HG03045 (cell line): ENCODE measurements around the gene RNF144A.
"Not testable (repeated sequence)": the region's sequence is repeated elsewhere in the genome, so short reads cannot be mapped to it uniquely, and the experiment has no call there.

Source experiments
- ATAC-seq: cut with Tn5 transposase; IDR thresholded peaks from one replicate; pipeline ENCODE4 v1.9.1; 2021; ENCODE audit warnings: mild to moderate bottlenecking, moderate library complexity; ENCODE audit not compliant: unreplicated experiment

Gene RNF144A

DNA sequence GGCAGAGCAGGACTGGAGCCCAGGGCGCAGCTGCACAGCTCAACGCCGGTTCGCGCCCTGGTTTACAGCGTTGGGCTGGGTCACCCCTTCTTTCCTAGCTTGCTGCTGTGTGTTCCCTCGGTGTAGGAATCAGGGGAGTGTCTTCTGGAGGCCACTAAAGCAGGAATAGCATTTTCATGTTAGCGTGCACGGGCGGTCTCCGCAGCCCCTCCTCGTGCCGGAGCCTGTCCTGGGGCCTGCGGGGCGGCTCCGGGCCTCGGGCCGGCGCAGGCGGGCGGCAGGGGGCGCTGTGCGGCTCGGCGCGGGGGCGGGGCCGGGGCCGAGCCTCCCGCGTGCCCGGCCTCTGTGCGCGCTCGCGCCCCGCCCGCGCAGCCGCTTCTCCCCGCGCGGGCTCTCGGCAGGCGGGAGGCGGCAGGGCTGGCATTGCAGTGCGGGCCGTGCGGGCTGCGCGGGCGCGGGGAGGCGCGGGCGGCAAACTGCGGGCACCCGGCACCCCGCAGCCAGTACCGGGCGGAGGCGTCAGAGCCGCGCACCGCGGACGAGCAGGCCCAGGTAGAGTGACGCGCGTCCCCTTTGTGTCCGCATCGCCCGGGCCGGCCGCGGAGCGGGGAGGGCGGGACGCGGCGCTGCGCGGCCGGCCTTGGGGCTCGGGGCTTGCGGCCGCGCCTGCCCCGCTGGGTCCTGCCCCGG is at the start of gene RNF144A:
Gene RNF144A, plus strand, starts transcription at position 342 of the 690 bp plus-strand sequence. CDS start 79,515 bp downstream, outside the sequence.
- ATAC-seq, result peak; percentile 94

- no peak for ATAC-seq
These were observed 44.8 kb upstream of the RNF144A start for GRCh38 chr2:6872394-6872793.

GRCh38 chr2:6874032-6874431 is 43.2 kb upstream of the RNF144A start:
- no peak for ATAC-seq

DNA sequence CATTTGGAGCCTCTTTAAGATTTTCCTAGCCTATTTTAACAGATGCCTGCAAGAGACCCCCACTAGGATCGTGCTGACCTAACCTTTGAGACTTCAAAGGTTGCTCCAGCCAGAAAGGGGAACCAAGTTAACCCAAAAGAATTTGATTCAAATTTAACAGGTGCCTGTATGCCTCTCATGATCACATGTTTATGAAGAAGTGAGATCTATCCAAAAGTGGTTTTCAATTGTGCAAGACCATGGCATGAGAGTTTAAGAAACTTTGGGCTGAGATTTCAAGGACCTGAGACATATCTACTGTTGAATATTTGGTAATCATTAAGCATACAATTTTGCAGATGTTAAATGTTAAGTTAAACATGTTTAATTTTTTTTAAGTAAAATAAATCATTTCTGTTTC is 40.9 kb upstream of the RNF144A start:
- no peak for ATAC-seq

- ATAC-seq, result peak; percentile 76
These were observed 39.6 kb upstream of the RNF144A start, which contains the start of gene RSAD2 for GRCh38 chr2:6877402-6878304. Gene RSAD2 (plus strand): TSS chr2:6877777. CDS start chr2:6877801, 24 bp downstream.

GRCh38 chr2:6878549-6878948 is 38.7 kb upstream of the RNF144A start:
- no peak for ATAC-seq

GRCh38 chr2:6879011-6879410 is 38.2 kb upstream of the RNF144A start:
- no peak for ATAC-seq

DNA sequence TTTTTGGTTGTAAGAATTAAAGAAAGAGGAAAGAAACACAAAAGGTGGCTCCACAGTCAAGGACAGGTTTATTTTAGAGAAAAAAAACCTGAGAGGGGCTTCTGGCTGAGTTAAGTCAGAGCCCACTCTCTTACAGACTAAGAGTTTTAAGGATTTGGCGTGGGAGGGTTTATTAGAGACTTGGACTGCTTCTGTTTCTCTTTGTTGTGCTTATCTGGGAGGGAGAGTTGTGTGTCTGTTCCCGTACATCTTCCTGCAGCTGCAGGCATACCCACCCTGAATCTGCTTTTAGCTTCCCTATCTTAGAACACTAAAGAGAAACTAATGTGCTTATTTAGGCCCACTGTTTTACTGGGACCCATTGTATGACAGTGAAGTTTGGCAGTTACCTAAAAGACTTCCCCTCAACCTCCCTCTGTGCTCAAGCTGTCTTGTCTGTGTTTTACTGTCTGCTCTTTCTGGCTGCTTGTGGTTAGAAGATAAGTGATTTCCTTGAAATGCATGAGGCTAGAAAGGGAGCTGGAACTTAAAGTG is 36.9 kb upstream of the RNF144A start:
- no peak for ATAC-seq

DNA sequence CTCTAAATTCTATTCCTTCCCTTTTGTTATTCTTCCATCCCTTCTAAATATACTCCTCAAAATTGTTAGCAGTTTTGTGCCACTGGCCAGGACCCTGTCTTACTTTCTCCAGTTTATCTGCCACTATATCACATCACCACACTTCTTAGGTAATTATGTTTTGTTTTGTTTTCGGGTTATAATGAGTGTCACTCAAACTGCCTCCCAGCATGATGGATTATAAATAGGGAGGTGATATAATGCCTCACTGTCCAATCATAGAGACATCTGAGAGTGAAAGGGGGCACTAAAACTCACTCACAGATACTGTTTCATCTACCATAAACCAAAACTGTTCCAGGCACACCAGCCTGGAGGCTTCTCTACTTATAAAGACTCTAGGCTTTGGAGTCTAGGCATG is 36.2 kb upstream of the RNF144A start:
- no peak for ATAC-seq

GRCh38 chr2:6881516-6881915 is 35.7 kb upstream of the RNF144A start:
- ATAC-seq, result no peak

GRCh38 chr2:6883448-6884122 is 33.6 kb upstream of the RNF144A start:
- no peak for ATAC-seq

DNA sequence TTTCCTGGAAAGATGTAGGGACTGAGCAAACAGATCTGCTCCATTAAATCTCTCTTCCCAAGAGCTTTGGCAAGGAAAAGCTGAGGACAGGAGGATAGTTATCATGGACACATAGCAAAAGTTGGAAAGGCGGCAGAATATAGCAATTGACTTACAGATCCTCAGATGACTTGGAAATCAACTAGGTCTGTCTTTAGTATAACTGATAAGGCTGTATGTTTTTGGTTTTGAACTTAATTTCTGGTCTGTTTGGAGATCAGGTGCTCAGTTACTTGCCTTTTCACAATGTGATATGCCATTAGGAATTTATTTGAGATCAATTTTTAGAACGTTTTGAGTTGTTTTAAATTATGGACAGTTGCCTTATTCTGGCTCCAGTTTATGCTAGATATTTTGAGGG is 31.7 kb upstream of the RNF144A start:
- no peak for ATAC-seq

GRCh38 chr2:6885968-6886367 is 31.2 kb upstream of the RNF144A start:
- ATAC-seq, result no peak

- ATAC-seq, result no peak
These were observed 29.4 kb upstream of the RNF144A start for GRCh38 chr2:6887751-6888192.

GRCh38 chr2:6888724-6889123 is 28.5 kb upstream of the RNF144A start:
- ATAC-seq, result no peak

GRCh38 chr2:6893876-6894482 is 23.2 kb upstream of the RNF144A start:
- ATAC-seq, result no peak

- no peak for ATAC-seq
These were observed 20.1 kb upstream of the RNF144A start for GRCh38 chr2:6896930-6897759.

DNA sequence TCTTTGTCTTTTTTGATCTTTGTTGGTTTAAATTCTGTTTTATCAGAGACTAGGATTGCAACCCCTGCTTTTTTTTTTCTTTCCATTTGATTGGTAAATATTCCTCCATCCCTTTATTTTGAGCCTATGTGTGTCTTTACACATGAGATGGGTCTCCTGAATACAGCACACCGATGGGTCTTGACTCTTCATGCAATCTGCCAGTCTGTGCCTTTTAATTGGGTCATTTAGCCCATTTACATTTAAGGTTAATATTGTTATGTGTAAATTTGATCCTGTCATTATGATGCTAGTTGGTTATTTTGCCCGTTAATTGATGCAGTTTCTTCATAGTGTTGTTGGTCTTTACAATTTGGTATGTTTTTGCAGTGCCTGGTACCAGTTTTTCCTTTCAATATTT is 14.6 kb upstream of the RNF144A start:
- ATAC-seq, result not testable (repeated sequence)

- no peak for ATAC-seq
These were observed 11.5 kb upstream of the RNF144A start for GRCh38 chr2:6905668-6906067.
